ENCODE results near the gene GABARAPL2.
"Not testable (repeated sequence)": the region's sequence is repeated elsewhere in the genome, so short reads cannot be mapped to it uniquely, and the experiment has no call there.

- TF ChIP-seq CTCF (IDR thresholded peaks at IDR 0.05); POLR2AphosphoS5 (IDR thresholded peaks at IDR 0.05; ENCODE audit: low read depth, low read length); TCF7L2 (IDR thresholded peaks at IDR 0.05; ENCODE audit: low read depth, low read length): not testable (repeated sequence)
These were observed 27.2 kb upstream of the GABARAPL2 start for GRCh38 chr16:75538882-75539565.

Data from Panc1 (cell line).